Measurements from ENCODE around the gene DLG1.

Gene DLG1

DNA sequence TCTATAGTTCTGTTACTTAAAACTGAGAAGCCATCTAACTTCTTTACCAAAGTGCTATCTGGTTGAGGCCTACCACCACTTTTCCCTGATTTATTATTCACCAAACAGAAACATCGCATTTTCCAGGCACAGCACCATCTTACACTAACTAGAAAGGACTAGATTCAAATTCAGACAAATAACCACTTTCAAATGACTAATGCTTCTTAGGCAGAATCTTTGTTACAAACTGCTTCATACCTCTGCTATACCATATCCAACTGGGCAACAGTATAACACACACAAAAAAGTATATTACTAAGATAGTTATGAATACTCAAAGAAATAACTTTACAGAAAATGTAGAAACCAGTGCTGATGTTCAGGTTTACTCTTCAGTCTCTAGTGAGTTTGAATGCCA, 16.6 kb downstream of the DLG1 start:
- no peak for TF ChIP-seq EGR1 (IDR thresholded peaks at IDR 0.05)
- TF ChIP-seq YY1 (IDR thresholded peaks at IDR 0.05; ENCODE audit: low read depth), result no peak
- no peak for TF ChIP-seq CREB1 (IDR thresholded peaks at IDR 0.05; ENCODE audit: low read depth)
- TF ChIP-seq TEAD4 (IDR thresholded peaks at IDR 0.05), result no peak
- no peak for TF ChIP-seq TCF12 (IDR thresholded peaks at IDR 0.05; ENCODE audit: low read depth)
- TF ChIP-seq CEBPB (IDR thresholded peaks at IDR 0.05), result no peak
- no peak for TF ChIP-seq RAD21 (IDR thresholded peaks at IDR 0.05; ENCODE audit: low read depth)
- TF ChIP-seq, protein P1, sequence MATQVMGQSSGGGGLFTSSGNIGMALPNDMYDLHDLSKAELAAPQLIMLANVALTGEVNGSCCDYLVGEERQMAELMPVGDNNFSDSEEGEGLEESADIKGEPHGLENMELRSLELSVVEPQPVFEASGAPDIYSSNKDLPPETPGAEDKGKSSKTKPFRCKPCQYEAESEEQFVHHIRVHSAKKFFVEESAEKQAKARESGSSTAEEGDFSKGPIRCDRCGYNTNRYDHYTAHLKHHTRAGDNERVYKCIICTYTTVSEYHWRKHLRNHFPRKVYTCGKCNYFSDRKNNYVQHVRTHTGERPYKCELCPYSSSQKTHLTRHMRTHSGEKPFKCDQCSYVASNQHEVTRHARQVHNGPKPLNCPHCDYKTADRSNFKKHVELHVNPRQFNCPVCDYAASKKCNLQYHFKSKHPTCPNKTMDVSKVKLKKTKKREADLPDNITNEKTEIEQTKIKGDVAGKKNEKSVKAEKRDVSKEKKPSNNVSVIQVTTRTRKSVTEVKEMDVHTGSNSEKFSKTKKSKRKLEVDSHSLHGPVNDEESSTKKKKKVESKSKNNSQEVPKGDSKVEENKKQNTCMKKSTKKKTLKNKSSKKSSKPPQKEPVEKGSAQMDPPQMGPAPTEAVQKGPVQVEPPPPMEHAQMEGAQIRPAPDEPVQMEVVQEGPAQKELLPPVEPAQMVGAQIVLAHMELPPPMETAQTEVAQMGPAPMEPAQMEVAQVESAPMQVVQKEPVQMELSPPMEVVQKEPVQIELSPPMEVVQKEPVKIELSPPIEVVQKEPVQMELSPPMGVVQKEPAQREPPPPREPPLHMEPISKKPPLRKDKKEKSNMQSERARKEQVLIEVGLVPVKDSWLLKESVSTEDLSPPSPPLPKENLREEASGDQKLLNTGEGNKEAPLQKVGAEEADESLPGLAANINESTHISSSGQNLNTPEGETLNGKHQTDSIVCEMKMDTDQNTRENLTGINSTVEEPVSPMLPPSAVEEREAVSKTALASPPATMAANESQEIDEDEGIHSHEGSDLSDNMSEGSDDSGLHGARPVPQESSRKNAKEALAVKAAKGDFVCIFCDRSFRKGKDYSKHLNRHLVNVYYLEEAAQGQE (IDR thresholded peaks at IDR 0.05; ENCODE audit: low read depth), result no peak
- TF ChIP-seq EP300 (IDR thresholded peaks at IDR 0.05; ENCODE audit: borderline replicate concordance), result no peak
- no peak for TF ChIP-seq TAF1 (IDR thresholded peaks at IDR 0.05; ENCODE audit: low read depth)
- TF ChIP-seq, protein P2, sequence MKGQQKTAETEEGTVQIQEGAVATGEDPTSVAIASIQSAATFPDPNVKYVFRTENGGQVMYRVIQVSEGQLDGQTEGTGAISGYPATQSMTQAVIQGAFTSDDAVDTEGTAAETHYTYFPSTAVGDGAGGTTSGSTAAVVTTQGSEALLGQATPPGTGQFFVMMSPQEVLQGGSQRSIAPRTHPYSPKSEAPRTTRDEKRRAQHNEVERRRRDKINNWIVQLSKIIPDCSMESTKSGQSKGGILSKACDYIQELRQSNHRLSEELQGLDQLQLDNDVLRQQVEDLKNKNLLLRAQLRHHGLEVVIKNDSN (IDR thresholded peaks at IDR 0.05), result no peak
- TF ChIP-seq NFIC (IDR thresholded peaks at IDR 0.05), result no peak
- no peak for TF ChIP-seq FOXM1 (IDR thresholded peaks at IDR 0.05; ENCODE audit: borderline replicate concordance, low read depth)
- no peak for TF ChIP-seq ZBTB7A (IDR thresholded peaks at IDR 0.05; ENCODE audit: low read depth)
- TF ChIP-seq, protein P3, sequence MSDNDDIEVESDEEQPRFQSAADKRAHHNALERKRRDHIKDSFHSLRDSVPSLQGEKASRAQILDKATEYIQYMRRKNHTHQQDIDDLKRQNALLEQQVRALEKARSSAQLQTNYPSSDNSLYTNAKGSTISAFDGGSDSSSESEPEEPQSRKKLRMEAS (IDR thresholded peaks at IDR 0.05), result no peak

DNA sequence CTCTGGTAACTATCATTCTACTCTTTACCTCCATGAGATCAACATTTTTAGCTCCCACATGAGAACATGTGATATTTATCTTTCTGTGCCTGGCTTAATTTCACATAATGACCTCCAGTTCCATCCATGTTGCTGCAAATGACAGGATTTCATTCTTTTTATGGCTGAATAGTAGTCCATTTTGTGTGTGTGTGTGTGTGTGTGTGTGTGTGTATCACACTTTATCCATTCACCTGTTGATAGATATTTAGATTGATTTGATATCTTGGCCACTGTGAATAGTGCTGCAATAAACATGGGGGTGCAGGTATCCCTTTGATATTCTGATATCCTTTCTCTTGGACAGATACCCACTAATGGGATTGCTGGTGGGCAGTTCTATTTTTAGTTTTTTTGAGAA, 18.3 kb downstream of the DLG1 start:
- TF ChIP-seq TCF12 (IDR thresholded peaks at IDR 0.05; ENCODE audit: low read depth), result no peak
- TF ChIP-seq, protein P2 (IDR thresholded peaks at IDR 0.05), result no peak
- TF ChIP-seq, protein P1 (IDR thresholded peaks at IDR 0.05; ENCODE audit: low read depth), result no peak
- no peak for TF ChIP-seq ZBTB7A (IDR thresholded peaks at IDR 0.05; ENCODE audit: low read depth)
- TF ChIP-seq EGR1 (IDR thresholded peaks at IDR 0.05), result no peak
- no peak for TF ChIP-seq CEBPB (IDR thresholded peaks at IDR 0.05)

DNA sequence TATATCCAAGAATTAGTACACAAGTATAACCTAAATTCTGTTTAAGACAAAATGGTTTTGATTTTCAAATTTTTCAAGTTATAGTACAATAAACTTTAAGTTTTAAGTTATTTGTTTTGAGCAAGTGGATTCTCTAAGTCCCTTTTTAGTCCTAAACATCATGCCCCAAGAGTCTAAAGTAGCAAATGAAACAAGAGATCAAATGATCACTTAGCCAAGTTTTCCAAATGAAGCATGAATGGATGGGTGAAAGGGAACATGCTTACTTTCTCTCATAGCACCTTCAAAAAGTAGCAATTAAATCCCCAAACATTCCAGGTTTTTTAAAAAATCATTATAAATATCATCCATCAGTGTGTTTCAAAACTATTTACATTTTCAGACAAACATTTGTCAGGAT, 19.5 kb downstream of the DLG1 start:
- TF ChIP-seq RAD21 (IDR thresholded peaks at IDR 0.05; ENCODE audit: low read depth), result no peak
- TF ChIP-seq TAF1 (IDR thresholded peaks at IDR 0.05; ENCODE audit: low read depth), result no peak
- no peak for TF ChIP-seq EGR1 (IDR thresholded peaks at IDR 0.05)
- TF ChIP-seq, protein P3 (IDR thresholded peaks at IDR 0.05), result no peak
- TF ChIP-seq, protein P1 (IDR thresholded peaks at IDR 0.05; ENCODE audit: low read depth), result no peak

DNA sequence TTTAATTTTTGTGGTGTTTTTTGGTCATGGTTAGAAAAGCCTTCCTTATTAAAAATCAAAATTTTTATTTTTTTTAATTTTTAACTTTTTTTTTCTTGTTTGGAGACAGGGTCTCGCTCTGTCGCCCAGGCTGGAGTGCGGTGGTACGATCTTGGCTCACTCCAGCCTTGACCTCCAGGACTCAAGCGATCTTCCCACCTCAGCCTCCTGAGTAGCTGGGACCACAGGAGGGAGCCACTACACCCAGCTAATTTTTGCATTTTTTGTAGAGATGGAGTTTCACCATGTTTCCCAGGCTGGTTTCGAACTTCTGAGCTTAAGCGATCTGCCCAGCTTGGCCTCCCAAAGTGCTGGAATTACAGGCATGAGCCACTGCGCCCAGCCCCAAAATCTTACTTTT, 21.6 kb downstream of the DLG1 start:
- peak; percentile 29; the same call in 1 of the 2 replicates for TF ChIP-seq RAD21 (IDR thresholded peaks at IDR 0.05; ENCODE audit: low read depth)

DNA sequence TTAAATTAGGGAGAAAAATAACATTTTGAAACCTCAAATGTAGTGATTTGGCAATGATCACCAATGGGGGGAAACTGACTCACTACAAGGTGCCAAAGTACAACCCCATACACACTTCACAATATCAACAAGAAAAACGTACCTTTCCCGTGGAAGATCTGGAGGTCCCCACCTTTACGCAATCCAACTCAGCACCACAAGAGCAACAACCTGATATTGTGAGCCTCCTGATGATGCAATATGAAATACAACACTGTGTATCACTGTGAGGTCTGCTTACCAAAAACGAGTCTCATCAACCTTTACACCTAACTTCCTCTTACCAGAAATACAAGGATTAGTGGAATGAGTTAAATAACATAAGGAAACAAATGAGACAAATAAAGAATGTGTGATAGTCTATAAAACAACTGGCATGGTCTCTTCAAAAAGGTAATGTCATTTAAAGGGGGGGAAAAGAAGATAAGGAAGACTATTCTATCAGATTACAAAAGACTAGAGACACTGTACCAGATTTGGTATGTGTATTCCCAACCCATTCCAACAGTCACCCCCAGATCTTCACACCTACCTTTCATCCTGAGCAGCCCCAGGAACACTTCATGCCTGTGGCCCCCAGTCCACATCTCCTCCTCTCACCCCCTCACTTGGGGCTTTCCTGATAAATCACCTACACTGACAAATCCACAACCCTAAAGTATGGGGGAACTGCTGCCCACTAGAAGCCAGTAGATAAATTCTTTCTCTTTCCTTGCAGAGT, 27.7 kb downstream of the DLG1 start:
- TF ChIP-seq YY1 (IDR thresholded peaks at IDR 0.05; ENCODE audit: low read depth) (no peak), CEBPB (IDR thresholded peaks at IDR 0.05) (peak; percentile 82)
